ENCODE measurements around the gene PMPCA.
A peak's percentile ranks its signal among the peaks of the same experiment; 100 is the strongest.

The PMPCA gene

GRCh38 chr9:136395020-136395340 is 15.5 kb upstream of the PMPCA start:
- peak overlapping the region in 1 of 2 donors; percentile 25 for H3K27ac ChIP-seq
- TF ChIP-seq, protein P1, sequence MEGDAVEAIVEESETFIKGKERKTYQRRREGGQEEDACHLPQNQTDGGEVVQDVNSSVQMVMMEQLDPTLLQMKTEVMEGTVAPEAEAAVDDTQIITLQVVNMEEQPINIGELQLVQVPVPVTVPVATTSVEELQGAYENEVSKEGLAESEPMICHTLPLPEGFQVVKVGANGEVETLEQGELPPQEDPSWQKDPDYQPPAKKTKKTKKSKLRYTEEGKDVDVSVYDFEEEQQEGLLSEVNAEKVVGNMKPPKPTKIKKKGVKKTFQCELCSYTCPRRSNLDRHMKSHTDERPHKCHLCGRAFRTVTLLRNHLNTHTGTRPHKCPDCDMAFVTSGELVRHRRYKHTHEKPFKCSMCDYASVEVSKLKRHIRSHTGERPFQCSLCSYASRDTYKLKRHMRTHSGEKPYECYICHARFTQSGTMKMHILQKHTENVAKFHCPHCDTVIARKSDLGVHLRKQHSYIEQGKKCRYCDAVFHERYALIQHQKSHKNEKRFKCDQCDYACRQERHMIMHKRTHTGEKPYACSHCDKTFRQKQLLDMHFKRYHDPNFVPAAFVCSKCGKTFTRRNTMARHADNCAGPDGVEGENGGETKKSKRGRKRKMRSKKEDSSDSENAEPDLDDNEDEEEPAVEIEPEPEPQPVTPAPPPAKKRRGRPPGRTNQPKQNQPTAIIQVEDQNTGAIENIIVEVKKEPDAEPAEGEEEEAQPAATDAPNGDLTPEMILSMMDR (IDR thresholded peaks at IDR 0.05): no peak
- no peak for DNase-seq (ENCODE audit: low spot score)

GRCh38 chr9:136395345-136396218 is 14.9 kb upstream of the PMPCA start:
- no peak for DNase-seq (ENCODE audit: low spot score)
- Histone ChIP-seq H3K4me3 (no peak overlapping the region), H3K27ac (no peak overlapping the region)
- TF ChIP-seq, protein P1 (IDR thresholded peaks at IDR 0.05): no peak

More at GRCh38 chr9:136395020-136395340, 15.5 kb upstream of the PMPCA start:
- no peak overlapping the region for H3K4me3 ChIP-seq

GRCh38 chr9:136396219-136396515 is 14.3 kb upstream of the PMPCA start:
- H3K27ac ChIP-seq: no peak overlapping the region
- no peak for DNase-seq (ENCODE audit: low spot score)
- TF ChIP-seq, protein P1 (IDR thresholded peaks at IDR 0.05): no peak
- H3K4me3 ChIP-seq: no peak overlapping the region

DNA sequence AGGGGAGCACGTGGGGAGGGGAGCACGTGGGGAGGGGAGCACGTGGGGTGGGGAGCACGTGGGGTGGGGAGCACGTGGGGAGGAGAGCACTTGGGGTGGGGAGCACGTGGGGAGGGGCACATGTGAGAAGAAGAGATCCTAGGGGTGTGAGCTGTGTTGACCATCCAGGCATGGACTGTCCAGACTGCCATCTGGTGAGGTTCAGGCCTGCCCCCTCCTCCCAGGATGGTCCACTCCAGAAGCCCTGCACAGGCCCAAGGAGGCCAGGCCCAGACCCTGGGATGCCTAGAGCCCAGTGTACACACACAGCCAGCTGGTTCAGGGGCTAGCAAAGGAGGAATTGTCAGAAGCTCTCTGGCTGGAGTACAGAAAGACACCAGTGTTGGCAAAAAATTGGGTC is 12.8 kb upstream of the PMPCA start:
- TF ChIP-seq, protein P1 (IDR thresholded peaks at IDR 0.05): no peak
- DNase-seq (ENCODE audit: low spot score): no peak
- no peak overlapping the region for H3K4me3 ChIP-seq

DNA sequence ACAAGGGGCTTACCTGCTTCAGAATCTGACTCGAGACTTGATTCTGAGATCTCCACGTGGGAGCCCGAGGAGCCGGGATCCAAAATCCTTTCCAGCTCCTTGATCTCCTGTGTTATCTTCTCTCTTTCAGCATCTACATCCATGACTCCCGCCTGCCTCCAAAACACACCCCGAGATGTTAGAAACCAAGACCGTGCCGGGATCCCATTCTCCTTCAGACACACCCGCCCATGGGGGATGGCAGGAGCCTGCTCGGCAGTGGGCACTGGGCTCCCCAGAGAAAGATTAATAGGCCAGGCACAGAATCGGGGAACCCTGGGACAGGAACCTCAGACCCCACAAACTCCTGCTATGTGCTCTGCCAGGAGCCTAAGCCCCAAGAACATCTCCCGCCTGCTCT is 12.2 kb upstream of the PMPCA start:
- TF ChIP-seq, protein P1 (IDR thresholded peaks at IDR 0.05): no peak
- H3K27ac ChIP-seq: no peak overlapping the region
- no peak overlapping the region for H3K4me3 ChIP-seq
- DNase-seq (ENCODE audit: low spot score): no peak

More for the DNA sequence above, 12.8 kb upstream of the PMPCA start:
- H3K27ac ChIP-seq: no peak overlapping the region

DNA sequence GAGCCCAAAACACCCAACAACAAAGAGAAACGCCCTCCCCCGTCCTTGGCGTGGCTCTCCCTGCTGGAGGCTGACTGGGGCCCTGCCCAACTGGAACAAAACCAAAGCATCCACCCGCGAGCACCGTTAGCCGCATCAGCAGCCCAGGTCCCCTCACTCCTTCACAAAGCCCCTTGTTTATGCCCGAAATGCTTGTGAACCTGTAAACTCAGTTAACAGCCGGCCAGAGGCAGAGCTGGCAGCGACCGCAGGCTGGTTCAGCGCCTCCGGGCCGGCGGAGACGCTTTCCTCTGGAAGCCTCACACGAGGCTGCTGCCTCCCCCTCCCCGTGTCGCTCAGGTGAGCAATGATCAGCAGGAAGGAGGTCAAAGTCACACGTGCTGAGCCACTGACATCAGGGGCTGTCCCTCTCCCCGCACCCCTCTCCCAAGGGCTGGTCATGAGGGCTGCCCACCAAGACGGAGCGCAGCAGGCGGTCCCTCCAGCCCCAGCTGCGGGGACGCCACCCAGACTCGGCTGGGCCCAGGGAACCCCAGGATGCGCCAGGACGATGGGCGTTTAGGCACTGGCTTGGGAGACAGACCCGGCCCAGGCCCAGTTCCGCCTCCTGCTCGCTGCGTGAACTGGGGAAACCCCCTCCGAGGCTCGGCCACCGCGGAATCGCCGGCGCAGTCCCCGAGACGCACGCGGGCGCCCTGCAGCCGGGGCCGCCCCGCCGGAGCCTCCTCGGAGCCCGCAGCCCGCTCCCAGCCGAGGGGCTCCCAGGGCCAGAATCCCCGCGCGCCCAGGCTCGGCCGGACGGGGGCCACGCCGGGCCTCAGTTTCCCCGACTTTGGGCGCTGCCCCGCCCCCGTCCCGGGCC is 11.1 kb upstream of the PMPCA start:
- TF ChIP-seq, protein P1 (IDR thresholded peaks at IDR 0.05): no peak
- H3K4me3 ChIP-seq: peak overlapping the region; percentile 99
- H3K27ac ChIP-seq: peak overlapping the region in 1 of 2 donors; percentile 64
- no peak for DNase-seq (ENCODE audit: low spot score)
